ENCODE results near the gene EIPR1. TPM values are rescaled to one million over a fixed set of nuclear protein-coding genes. Genes with fewer than 3 reads are reported as not detected.

EIPR1 gene
- total and polyA plus RNA-seq, 2 donors (not counting 1 experiment from before 2014, with no cell fraction given): 22.3 to 23.9 TPM

DNA sequence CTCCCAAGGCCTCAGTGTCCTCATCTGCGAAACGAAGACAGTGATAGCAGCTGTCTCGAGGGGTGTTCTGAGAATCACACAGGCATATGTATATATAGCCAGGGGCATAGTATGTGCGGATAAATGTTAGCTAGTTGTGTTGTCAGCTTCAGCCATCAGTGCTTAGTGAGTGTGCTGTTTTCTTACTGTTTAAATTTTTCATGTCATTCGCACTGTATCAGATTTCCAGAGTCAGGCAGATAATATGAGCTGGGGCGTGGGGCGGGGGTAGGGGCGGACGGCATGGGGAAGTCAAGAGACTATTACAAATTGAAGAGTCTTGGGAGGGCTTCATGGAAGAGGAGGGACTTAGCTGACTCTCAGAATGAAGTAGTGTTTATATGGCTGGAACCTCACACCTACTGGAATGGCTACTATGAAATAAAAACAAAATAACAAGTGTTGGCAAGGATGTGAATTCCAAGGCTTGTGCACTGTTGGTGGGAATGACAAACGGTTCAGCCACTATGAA, 8.9 kb upstream of the EIPR1 start:
- Histone ChIP-seq H3K4me1 (ENCODE audit: control insufficient read depth, extremely low read depth, insufficient read depth, low read length) (peaks cover 3% of the 10 kb centered on the region), H3K4me3 (replicated peaks in 1 of 4; ENCODE audit: control extremely low read depth in 1 of 4, insufficient read depth in 1 of 4, low read depth in 3 of 4, low read length in 4 of 4) (peak overlapping the region in 1 of 4 experiments; percentile 14), H4K20me1 (ENCODE audit: control insufficient read depth, extremely low read depth, insufficient read depth, low read length) (no peaks in the 10 kb centered on the region), H3K9me3 (ENCODE audit: control insufficient read depth, insufficient read depth, low read depth, low read length) (no peaks in the 10 kb centered on the region), H3K4me2 (ENCODE audit: extremely low read depth, insufficient read depth, low read length) (peak overlapping the region; percentile 0), H3K9ac (ENCODE audit: insufficient read depth, low read length) (no peak overlapping the region), H2AFZ (ENCODE audit: low read length) (no peak overlapping the region), H3K79me2 (ENCODE audit: control insufficient read depth, insufficient read depth, low read length) (peaks cover 25% of the 10 kb centered on the region), H3K27ac (ENCODE audit: insufficient read depth, low read length) (peak overlapping the region; percentile 39), H3K36me3 (ENCODE audit: control insufficient read depth, insufficient read depth, low read length) (peaks cover 13% of the 10 kb centered on the region), H3K27me3 (ENCODE audit: control insufficient read depth, insufficient read depth, low read length) (no peaks in the 10 kb centered on the region)
- TF ChIP-seq EZH2 (IDR thresholded peaks at IDR 0.05; ENCODE audit: low read length, missing control alignments): no peak
- TF ChIP-seq, protein P1, sequence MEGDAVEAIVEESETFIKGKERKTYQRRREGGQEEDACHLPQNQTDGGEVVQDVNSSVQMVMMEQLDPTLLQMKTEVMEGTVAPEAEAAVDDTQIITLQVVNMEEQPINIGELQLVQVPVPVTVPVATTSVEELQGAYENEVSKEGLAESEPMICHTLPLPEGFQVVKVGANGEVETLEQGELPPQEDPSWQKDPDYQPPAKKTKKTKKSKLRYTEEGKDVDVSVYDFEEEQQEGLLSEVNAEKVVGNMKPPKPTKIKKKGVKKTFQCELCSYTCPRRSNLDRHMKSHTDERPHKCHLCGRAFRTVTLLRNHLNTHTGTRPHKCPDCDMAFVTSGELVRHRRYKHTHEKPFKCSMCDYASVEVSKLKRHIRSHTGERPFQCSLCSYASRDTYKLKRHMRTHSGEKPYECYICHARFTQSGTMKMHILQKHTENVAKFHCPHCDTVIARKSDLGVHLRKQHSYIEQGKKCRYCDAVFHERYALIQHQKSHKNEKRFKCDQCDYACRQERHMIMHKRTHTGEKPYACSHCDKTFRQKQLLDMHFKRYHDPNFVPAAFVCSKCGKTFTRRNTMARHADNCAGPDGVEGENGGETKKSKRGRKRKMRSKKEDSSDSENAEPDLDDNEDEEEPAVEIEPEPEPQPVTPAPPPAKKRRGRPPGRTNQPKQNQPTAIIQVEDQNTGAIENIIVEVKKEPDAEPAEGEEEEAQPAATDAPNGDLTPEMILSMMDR (conservative IDR thresholded peaks at IDR 0.05 in 1 of 2, IDR thresholded peaks at IDR 0.05 in 1 of 2; ENCODE audit: low read depth in 1 of 2, low read length in 2 of 2): no peak
- peak in 1 of 2 donors; percentile 72 for DNase-seq (ENCODE audit: low read depth in 2 of 2)

DNA sequence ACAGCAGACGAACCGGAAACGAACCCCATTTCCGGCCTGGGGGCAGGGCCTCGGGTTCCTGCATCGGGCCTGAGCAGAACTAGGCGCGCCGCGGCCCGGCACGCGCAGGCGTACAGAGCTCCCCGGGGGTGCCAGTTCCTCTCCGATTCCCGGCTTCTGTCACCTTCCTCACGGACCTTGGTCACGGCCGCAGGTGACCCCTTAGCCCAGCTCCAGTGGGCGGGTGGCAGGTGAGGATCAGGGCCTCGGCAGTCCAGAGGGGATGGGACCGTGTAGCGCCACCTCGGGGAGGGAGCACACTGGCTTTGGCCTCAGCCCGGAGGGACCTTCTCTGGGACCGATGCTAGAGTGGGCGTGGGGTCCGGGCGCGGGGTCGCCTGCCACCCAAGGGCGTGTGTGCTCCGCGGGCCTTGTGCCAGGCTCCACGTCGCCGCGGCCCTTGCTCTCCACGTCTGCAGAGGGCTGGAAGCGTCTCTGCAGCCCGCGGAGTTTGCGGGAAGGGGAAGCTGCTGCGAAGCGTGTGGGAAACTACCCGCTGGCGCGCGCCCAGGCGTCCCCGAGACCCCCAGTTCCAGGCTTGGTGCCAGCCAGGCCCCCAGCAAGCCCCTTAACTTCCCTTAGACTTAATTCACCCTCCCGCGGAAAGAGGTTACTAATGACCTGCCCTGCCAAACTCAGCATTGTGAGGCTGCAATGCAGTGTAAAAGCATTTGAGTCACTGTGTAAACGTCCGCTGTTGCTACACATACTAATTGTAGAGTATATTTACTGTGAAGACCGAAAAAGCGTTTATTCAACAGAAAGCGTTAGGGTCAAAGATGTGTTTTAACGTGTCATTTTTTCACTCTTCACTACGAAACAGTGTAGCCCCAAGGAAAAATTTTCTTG, 2.3 kb upstream of the EIPR1 start, which contains the start of gene TRAPPC12:
TSS of gene TRAPPC12 (plus strand) at position 48 of the 888 bp plus-strand sequence. CDS start 7,930 bp downstream, outside the sequence.
- H2AFZ ChIP-seq (ENCODE audit: low read length): peak within 1 kb of the TSS; percentile 93
- H3K36me3 ChIP-seq (ENCODE audit: control insufficient read depth, insufficient read depth, low read length): peaks cover 2% of the 10 kb centered on the region
- DNase-seq (ENCODE audit: low read depth in 2 of 2): peak; percentile 87
- peaks cover 11% of the 10 kb centered on the region for H3K4me1 ChIP-seq (ENCODE audit: control insufficient read depth, extremely low read depth, insufficient read depth, low read length)
- H3K27ac ChIP-seq (ENCODE audit: insufficient read depth, low read length): peak within 1 kb of the TSS; percentile 98
- TF ChIP-seq EZH2 (IDR thresholded peaks at IDR 0.05; ENCODE audit: low read length, missing control alignments): no peak
- TF ChIP-seq, protein P1 (conservative IDR thresholded peaks at IDR 0.05 in 1 of 2, IDR thresholded peaks at IDR 0.05 in 1 of 2; ENCODE audit: low read depth in 1 of 2, low read length in 2 of 2): peak; percentile 45 to 46
- peak within 1 kb of the TSS; percentile 96 for H3K4me2 ChIP-seq (ENCODE audit: extremely low read depth, insufficient read depth, low read length)
- H3K79me2 ChIP-seq (ENCODE audit: control insufficient read depth, insufficient read depth, low read length): peaks cover 35% of the 10 kb centered on the region
- H3K27me3 ChIP-seq (ENCODE audit: control insufficient read depth, insufficient read depth, low read length): no peaks in the 10 kb centered on the region
- peak within 1 kb of the TSS; percentile 89 to 99 (median 94) for H3K4me3 ChIP-seq (replicated peaks in 1 of 4; ENCODE audit: control extremely low read depth in 1 of 4, insufficient read depth in 1 of 4, low read depth in 3 of 4, low read length in 4 of 4)
- peak within 1 kb of the TSS; percentile 99 for H3K9ac ChIP-seq (ENCODE audit: insufficient read depth, low read length)
- no peaks in the 10 kb centered on the region for H4K20me1 ChIP-seq (ENCODE audit: control insufficient read depth, extremely low read depth, insufficient read depth, low read length)
- H3K9me3 ChIP-seq (ENCODE audit: control insufficient read depth, insufficient read depth, low read depth, low read length): no peaks in the 10 kb centered on the region

DNA sequence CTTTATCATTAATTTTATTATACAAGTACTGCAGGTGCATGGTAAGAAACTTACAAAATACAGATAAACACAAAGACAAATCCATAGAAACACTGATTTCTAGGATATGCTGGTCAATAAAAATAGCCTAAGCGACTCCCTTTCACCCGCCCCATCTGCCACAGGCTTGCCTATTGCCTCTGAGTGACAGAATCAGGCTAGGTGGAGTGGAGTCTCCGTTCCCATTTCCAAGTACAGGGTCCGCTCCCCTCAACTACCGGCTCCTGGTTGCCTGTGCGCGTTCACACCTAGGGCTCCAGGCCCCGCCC, 1.7 kb upstream of the EIPR1 start:
- Histone ChIP-seq H3K9ac (ENCODE audit: insufficient read depth, low read length) (no peak overlapping the region), H3K9me3 (ENCODE audit: control insufficient read depth, insufficient read depth, low read depth, low read length) (no peaks in the 10 kb centered on the region), H4K20me1 (ENCODE audit: control insufficient read depth, extremely low read depth, insufficient read depth, low read length) (no peaks in the 10 kb centered on the region), H3K4me2 (ENCODE audit: extremely low read depth, insufficient read depth, low read length) (peak overlapping the region; percentile 94), H3K27ac (ENCODE audit: insufficient read depth, low read length) (peak overlapping the region; percentile 98), H3K4me1 (ENCODE audit: control insufficient read depth, extremely low read depth, insufficient read depth, low read length) (peaks cover 11% of the 10 kb centered on the region), H3K4me3 (replicated peaks in 1 of 4; ENCODE audit: control extremely low read depth in 1 of 4, insufficient read depth in 1 of 4, low read depth in 3 of 4, low read length in 4 of 4) (peak overlapping the region; percentile 89 to 99 (median 92)), H2AFZ (ENCODE audit: low read length) (peak overlapping the region; percentile 88), H3K79me2 (ENCODE audit: control insufficient read depth, insufficient read depth, low read length) (peaks cover 32% of the 10 kb centered on the region), H3K27me3 (ENCODE audit: control insufficient read depth, insufficient read depth, low read length) (no peaks in the 10 kb centered on the region), H3K36me3 (ENCODE audit: control insufficient read depth, insufficient read depth, low read length) (peaks cover 2% of the 10 kb centered on the region)
- TF ChIP-seq, protein P1 (conservative IDR thresholded peaks at IDR 0.05 in 1 of 2, IDR thresholded peaks at IDR 0.05 in 1 of 2; ENCODE audit: low read depth in 1 of 2, low read length in 2 of 2): no peak
- TF ChIP-seq EZH2 (IDR thresholded peaks at IDR 0.05; ENCODE audit: low read length, missing control alignments): no peak
- no peak for DNase-seq (ENCODE audit: low read depth in 2 of 2)
